Naive B cell (primary cell): ENCODE measurements around the gene NPLOC4. TPM values are rescaled to one million over a fixed set of nuclear protein-coding genes. Genes with fewer than 3 reads are reported as not detected.
A peak's percentile ranks its signal among the peaks of the same experiment; 100 is the strongest.
"Not testable (repeated sequence)": the region's sequence is repeated elsewhere in the genome, so short reads cannot be mapped to it uniquely, and the experiment has no call there.

Experiments used
- ATAC-seq, 2 donors: fragments of 150-1000 bp; cut with Tn5 transposase; 2 replicates each; pipeline ENCODE4 v1.10.0; 2021; ENCODE audit warnings: low read depth in 2 of 2, mild to moderate bottlenecking in 2 of 2, moderate library complexity in 2 of 2
- DNase-seq: peaks from one replicate; pipeline ENCODE4 v3.0.0; 2022
- H3K27ac Mint-ChIP-seq, 6 donors: one replicate each; pipeline ENCODE4 v1.8.0; 2020 to 2022; ENCODE audit warnings: mild to moderate bottlenecking in 6 of 6, mixed read lengths in 6 of 6, moderate library complexity in 5 of 6, inconsistent platforms in 2 of 6
- H3K27me3 Mint-ChIP-seq, 3 donors: one replicate each; pipeline ENCODE4 v1.8.0; 2021 to 2022; ENCODE audit warnings: mixed read lengths in 3 of 3, mild to moderate bottlenecking in 1 of 3
- H3K36me3 Mint-ChIP-seq, 2 donors: one replicate each; pipeline ENCODE4 v1.8.0; 2020 to 2022; ENCODE audit warnings: mixed read lengths in 2 of 2, inconsistent platforms in 1 of 2, mild to moderate bottlenecking in 1 of 2
- H3K4me1 Mint-ChIP-seq, 3 donors: one replicate each; pipeline ENCODE4 v1.8.0; 2020 to 2022; ENCODE audit warnings: mixed read lengths in 3 of 3, inconsistent platforms in 1 of 3, mild to moderate bottlenecking in 1 of 3, moderate library complexity in 1 of 3
- H3K4me3 Mint-ChIP-seq, 8 donors: one replicate each; pipeline ENCODE4 v1.8.0; 2020 to 2022; ENCODE audit warnings: mild to moderate bottlenecking in 8 of 8, mixed read lengths in 8 of 8, moderate library complexity in 8 of 8, inconsistent platforms in 2 of 8
- H3K9me3 Mint-ChIP-seq, 7 donors: one replicate each; pipeline ENCODE4 v1.8.0; 2020 to 2022; ENCODE audit warnings: mixed read lengths in 7 of 7, mild to moderate bottlenecking in 5 of 7, inconsistent platforms in 2 of 7, moderate library complexity in 1 of 7
- polyA plus RNA-seq, 6 donors: library from polyadenylated mRNA; unstranded; fragments of 300-500 nt; fragmentation: Illumina TruSeq; gene quantifications; one replicate each; pipeline ENCODE4 v1.2.3, GENCODE V29; 2021; ENCODE audit warnings: low read depth in 6 of 6

Gene NPLOC4
- 10 to 100 TPM; 49.2 to 76.6 (median 57.7) TPM for polyA plus RNA-seq

- peak within 1 kb of the TSS; percentile 90 to 97 (median 92) for H3K4me3 Mint-ChIP-seq
- H3K27me3 Mint-ChIP-seq = no peaks in the 10 kb centered on the region
- ATAC-seq (peak; percentile 85 to 93), DNase-seq (peak; percentile 76)
- H3K36me3 Mint-ChIP-seq = no peaks in the 10 kb centered on the region
- no peaks in the 10 kb centered on the region for H3K9me3 Mint-ChIP-seq
- H3K4me1 Mint-ChIP-seq = peaks cover 9 to 26% (median 14%) of the 10 kb centered on the region in 3 donors
- peak within 1 kb of the TSS; percentile 73 to 93 (median 84) for H3K27ac Mint-ChIP-seq
Observed at GRCh38 chr17:81636505-81637288, at the start of gene NPLOC4, which contains the start of gene TSPAN10. NPLOC4 (minus strand) TSS chr17:81637112; CDS start chr17:81636930, 182 bp downstream. TSPAN10 (plus strand) TSS chr17:81637196; CDS start chr17:81642413, 5,217 bp downstream.

- no peak for DNase-seq
- Mint-ChIP-seq H3K9me3 (no peaks in the 10 kb centered on the region), H3K4me1 (peaks cover 43 to 48% (median 48%) of the 10 kb centered on the region in 3 donors), H3K36me3 (peaks cover 0 to 7% of the 10 kb centered on the region in 2 donors), H3K27me3 (no peaks in the 10 kb centered on the region), H3K27ac (no peak overlapping the region), H3K4me3 (no peak overlapping the region)
- ATAC-seq = no peak
Observed at GRCh38 chr17:81686614-81687013, 49.7 kb upstream of the NPLOC4 start.

GRCh38 chr17:81685108-81685507 lies 48.2 kb upstream of the NPLOC4 start:
- H3K4me3 Mint-ChIP-seq = peak overlapping the region; percentile 82 to 99 (median 90)
- no peaks in the 10 kb centered on the region for H3K27me3 Mint-ChIP-seq
- ATAC-seq (no peak), DNase-seq (no peak)
- H3K4me1 Mint-ChIP-seq = peaks cover 43 to 57% (median 43%) of the 10 kb centered on the region in 3 donors
- peaks cover 0 to 7% of the 10 kb centered on the region in 2 donors for H3K36me3 Mint-ChIP-seq
- H3K27ac Mint-ChIP-seq = peak overlapping the region in 2 of 6 donors; percentile 80 to 86
- H3K9me3 Mint-ChIP-seq = no peaks in the 10 kb centered on the region

- ATAC-seq (no peak), DNase-seq (no peak)
- Mint-ChIP-seq H3K36me3 (peaks cover 0 to 7% of the 10 kb centered on the region in 2 donors), H3K27ac (peak overlapping the region in 5 of 6 donors; percentile 47 to 92 (median 80)), H3K4me3 (peak overlapping the region; percentile 82 to 99 (median 90)), H3K27me3 (no peaks in the 10 kb centered on the region), H3K4me1 (peaks cover 37 to 50% (median 39%) of the 10 kb centered on the region in 3 donors), H3K9me3 (no peaks in the 10 kb centered on the region)
Observed at GRCh38 chr17:81684442-81684911, 47.6 kb upstream of the NPLOC4 start.

- peak; percentile 97 for ATAC-seq
- peak within 1 kb of the TSS; percentile 88 to 98 (median 92) for H3K27ac Mint-ChIP-seq
- H3K9me3 Mint-ChIP-seq = no peaks in the 10 kb centered on the region
- H3K4me1 Mint-ChIP-seq = peaks cover 31 to 49% (median 34%) of the 10 kb centered on the region in 3 donors
- H3K36me3 Mint-ChIP-seq = peaks cover 0 to 7% of the 10 kb centered on the region in 2 donors
- H3K4me3 Mint-ChIP-seq = peak within 1 kb of the TSS; percentile 90 to 99 (median 97)
- H3K27me3 Mint-ChIP-seq = no peaks in the 10 kb centered on the region
- peak; percentile 98 for DNase-seq
Observed at GRCh38 chr17:81683584-81684441, 46.9 kb upstream of the NPLOC4 start, which contains the start of the genes ARL16 and HGS. ARL16 (minus strand) TSS chr17:81683797; CDS start chr17:81683753, 44 bp downstream. HGS (plus strand) TSS chr17:81684011; CDS start chr17:81684067, 56 bp downstream.

GRCh38 chr17:81683208-81683583 lies 46.3 kb upstream of the NPLOC4 start:
- Mint-ChIP-seq H3K27me3 (no peaks in the 10 kb centered on the region), H3K9me3 (no peaks in the 10 kb centered on the region), H3K4me1 (peaks cover 31 to 49% (median 31%) of the 10 kb centered on the region in 3 donors), H3K36me3 (peaks cover 0 to 7% of the 10 kb centered on the region in 2 donors), H3K4me3 (peak overlapping the region; percentile 90 to 99 (median 97)), H3K27ac (peak overlapping the region in 3 of 6 donors; percentile 44 to 92 (median 92))
- DNase-seq (no peak), ATAC-seq (peak; percentile 10 to 11)

- H3K27ac Mint-ChIP-seq = peak overlapping the region in 4 of 6 donors; percentile 79 to 92 (median 87)
- peak overlapping the region; percentile 90 to 99 (median 97) for H3K4me3 Mint-ChIP-seq
- H3K9me3 Mint-ChIP-seq = no peaks in the 10 kb centered on the region
- ATAC-seq (no peak), DNase-seq (no peak)
- H3K27me3 Mint-ChIP-seq = no peaks in the 10 kb centered on the region
- H3K36me3 Mint-ChIP-seq = peaks cover 0 to 7% of the 10 kb centered on the region in 2 donors
- H3K4me1 Mint-ChIP-seq = peaks cover 31 to 52% (median 31%) of the 10 kb centered on the region in 3 donors
Observed at GRCh38 chr17:81682565-81683207, 45.8 kb upstream of the NPLOC4 start.

- H3K27me3 Mint-ChIP-seq = no peaks in the 10 kb centered on the region
- peaks cover 0 to 7% of the 10 kb centered on the region in 2 donors for H3K36me3 Mint-ChIP-seq
- H3K4me1 Mint-ChIP-seq = peaks cover 21 to 47% (median 23%) of the 10 kb centered on the region in 3 donors
- no peak for DNase-seq
- ATAC-seq = no peak
- H3K27ac Mint-ChIP-seq = no peak overlapping the region
- H3K4me3 Mint-ChIP-seq = peak overlapping the region in 7 of 8 donors; percentile 15 to 97 (median 32)
- no peaks in the 10 kb centered on the region for H3K9me3 Mint-ChIP-seq
Observed at GRCh38 chr17:81681672-81682071, 44.8 kb upstream of the NPLOC4 start.

GRCh38 chr17:81680150-81680549 lies 43.2 kb upstream of the NPLOC4 start:
- H3K9me3 Mint-ChIP-seq = no peaks in the 10 kb centered on the region
- ATAC-seq = no peak
- peaks cover 23 to 44% (median 23%) of the 10 kb centered on the region in 3 donors for H3K4me1 Mint-ChIP-seq
- DNase-seq = no peak
- peak overlapping the region in 1 of 8 donors; percentile 70 for H3K4me3 Mint-ChIP-seq
- no peak overlapping the region for H3K27ac Mint-ChIP-seq
- H3K27me3 Mint-ChIP-seq = no peaks in the 10 kb centered on the region
- peaks cover 0 to 7% of the 10 kb centered on the region in 2 donors for H3K36me3 Mint-ChIP-seq

GRCh38 chr17:81676906-81677305 lies 40.0 kb upstream of the NPLOC4 start:
- no peak for DNase-seq
- peaks cover 0 to 7% of the 10 kb centered on the region in 2 donors for H3K36me3 Mint-ChIP-seq
- no peaks in the 10 kb centered on the region for H3K27me3 Mint-ChIP-seq
- peak overlapping the region in 2 of 8 donors; percentile 12 to 43 for H3K4me3 Mint-ChIP-seq
- peaks cover 6 to 28% (median 8%) of the 10 kb centered on the region in 3 donors for H3K4me1 Mint-ChIP-seq
- peak overlapping the region in 1 of 6 donors; percentile 29 for H3K27ac Mint-ChIP-seq
- no peaks in the 10 kb centered on the region for H3K9me3 Mint-ChIP-seq
- ATAC-seq = no peak

- H3K9me3 Mint-ChIP-seq, H3K36me3 Mint-ChIP-seq, H3K27me3 Mint-ChIP-seq, ATAC-seq: not testable (repeated sequence)
- peak; percentile 25 for DNase-seq
- Mint-ChIP-seq H3K4me1 (peaks cover 6 to 16% (median 8%) of the 10 kb centered on the region in 3 donors), H3K27ac (peak overlapping the region in 1 of 6 donors; percentile 70), H3K4me3 (peak overlapping the region in 1 of 8 donors; percentile 47)
Observed at GRCh38 chr17:81675515-81676221, 38.8 kb upstream of the NPLOC4 start.
